Stimulated activated CD8-positive, alpha-beta memory T cell treated with anti-CD3 and anti-CD28 coated beads, Interleukin-12 subunit alpha, Interleukin-12 subunit beta, amount 100 ng/mL, for 24 hours (primary cell): Measurements from ENCODE around the gene TRAM2.

Source experiments
- DNase-seq: peaks from one replicate; pipeline ENCODE4 v3.0.0-alpha.2; 2020; ENCODE audit errors: extremely low read depth

The TRAM2 gene, protein sequence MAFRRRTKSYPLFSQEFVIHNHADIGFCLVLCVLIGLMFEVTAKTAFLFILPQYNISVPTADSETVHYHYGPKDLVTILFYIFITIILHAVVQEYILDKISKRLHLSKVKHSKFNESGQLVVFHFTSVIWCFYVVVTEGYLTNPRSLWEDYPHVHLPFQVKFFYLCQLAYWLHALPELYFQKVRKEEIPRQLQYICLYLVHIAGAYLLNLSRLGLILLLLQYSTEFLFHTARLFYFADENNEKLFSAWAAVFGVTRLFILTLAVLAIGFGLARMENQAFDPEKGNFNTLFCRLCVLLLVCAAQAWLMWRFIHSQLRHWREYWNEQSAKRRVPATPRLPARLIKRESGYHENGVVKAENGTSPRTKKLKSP

DNA sequence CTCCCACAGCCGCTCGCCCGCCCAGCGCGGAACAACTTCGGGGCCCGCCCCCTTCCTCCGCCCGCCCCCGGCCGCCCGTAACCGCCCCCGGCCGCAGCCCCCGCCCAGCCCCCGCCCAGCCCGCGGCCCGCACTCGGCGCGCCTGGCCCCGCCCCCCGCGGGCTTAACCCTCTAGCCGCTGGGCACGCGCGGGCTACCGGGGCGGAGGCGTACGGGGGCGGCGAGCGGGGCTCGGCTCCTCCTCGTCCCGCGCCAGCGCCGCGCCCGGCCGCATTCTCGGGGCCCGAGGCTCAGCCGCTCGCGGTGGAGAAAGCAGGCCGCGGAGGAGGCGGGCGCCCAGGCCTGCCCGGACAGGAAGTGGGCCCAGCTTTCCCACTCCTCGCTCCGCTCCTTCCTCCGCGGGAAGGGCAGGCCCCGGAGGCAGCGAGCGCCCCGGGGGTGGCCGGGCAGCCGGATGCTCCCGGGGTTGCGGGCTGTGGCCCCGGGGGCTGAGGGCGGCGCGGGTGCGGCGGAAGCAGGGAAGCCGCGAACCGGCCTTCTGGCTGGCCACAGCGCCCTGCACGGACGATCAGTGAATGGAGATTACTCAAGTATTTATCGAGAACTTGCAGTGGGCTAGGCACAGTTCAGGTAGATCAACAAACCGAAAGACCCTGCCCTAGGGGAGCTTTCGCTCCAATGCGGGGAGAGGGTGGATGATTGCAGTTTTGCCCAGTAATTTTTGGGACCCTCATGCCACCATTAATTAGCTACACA lies at the start of gene TRAM2:
Gene TRAM2 (minus strand): TSS at position 39 of the 756 bp plus-strand sequence. CDS start 145 bp downstream, outside the sequence.
- DNase-seq, result peak; percentile 47

DNA sequence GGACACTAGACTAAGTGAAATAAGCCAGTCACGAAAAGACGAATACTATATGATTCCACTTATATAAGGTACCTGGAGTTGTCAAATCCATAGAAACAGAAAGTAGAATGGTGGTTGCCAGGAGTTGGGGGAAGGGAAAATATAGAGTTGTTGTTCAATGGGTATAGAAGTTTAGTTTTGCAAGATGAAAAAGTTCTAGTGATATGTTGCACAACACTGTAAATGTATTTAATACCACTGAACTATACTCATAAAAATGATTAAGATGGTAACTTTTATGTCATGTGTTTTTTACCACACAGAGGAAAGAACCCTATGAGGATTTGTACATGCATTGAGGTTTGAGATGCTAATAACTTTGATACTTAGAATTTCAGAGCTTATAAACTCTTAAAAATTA lies 46.0 kb upstream of the TRAM2 start:
- DNase-seq, result no peak

DNA sequence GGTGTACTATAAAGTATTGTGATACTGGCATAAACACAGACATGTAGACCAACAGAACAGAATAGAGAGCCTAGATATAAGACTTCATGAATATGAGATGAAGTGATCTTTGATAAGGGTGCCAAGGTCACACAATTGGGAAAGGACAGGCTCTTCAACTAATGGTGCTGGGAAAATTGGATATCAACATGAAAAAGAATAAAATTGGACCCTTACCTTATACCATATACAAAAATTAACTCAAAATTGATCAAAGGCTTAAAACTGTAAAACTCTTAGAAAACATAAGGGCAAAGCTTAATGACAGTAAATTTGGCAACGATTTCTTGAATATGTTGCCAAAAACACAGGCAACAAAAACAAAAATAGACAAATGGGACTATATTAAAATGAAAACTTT lies 44.8 kb upstream of the TRAM2 start:
- DNase-seq, result no peak

DNA sequence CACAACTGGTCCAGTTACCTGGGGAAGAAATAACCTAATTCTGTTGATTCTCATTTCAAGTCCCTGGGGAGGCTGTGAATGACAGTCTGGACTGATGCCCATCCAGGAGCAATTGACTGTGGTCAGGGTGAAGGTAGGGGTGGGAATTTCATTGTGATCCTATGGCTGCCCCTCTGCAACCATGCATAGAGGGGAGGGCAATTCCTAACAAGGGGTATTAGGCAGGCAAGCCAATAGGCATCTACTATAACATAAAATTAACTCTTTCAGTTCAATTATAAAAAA lies 44.0 kb upstream of the TRAM2 start:
- no peak for DNase-seq

DNA sequence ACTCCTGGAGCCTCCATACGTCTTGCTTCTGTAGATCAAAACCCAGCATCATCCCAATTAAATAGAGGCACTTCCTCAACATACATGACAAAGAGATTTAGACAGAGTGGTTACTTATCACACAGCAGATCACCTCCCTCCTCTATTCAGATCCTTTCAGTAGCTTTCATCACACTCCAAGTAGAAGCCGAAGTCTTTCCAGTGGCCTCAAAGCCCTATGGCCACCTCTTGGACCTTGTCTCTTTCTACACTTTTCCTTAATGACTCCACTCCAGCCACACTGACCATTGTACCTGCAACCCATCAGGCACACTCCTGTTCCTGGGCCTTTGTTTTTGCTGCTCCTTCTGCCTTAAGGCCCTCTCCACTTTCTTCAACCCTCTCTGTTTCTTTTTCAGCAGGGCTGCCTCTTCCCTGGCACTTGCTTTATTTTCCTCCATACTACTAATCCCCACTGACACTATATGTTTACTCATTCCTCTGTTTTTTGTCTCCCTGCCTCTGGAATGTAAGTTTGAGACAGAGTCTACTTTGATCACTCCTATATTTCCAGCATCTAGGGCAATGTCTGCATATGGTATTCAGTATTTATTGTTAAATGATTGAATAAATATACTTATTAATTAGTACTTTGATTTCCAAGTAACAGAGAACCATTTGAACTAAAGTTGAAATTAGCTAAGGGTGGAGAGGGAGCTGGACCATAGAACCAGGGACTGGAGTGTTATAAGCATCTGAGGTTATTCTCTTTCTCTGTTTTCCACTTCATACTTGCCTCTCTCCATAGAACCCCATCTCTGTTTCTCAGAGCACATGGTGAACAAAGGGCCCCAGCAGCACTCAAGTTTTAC lies 43.4 kb upstream of the TRAM2 start:
- no peak for DNase-seq

DNA sequence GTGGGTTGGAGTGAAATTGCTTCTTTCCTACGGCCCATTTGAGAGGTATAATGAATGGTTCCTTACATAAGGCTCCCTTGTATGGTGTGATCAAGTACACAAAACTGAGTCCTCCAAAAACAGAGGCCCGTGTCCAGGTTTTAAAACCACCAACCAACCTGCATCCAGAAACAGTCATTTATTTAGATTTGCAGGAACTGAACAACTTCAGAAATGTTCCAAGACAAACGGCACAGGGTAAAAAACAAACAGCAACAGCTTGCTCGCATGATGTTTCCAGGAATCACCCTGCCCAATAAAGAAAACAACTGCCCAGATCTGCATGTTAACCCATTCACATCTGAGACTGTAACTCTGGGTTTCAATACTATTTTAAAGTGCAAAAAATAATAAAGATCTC lies 40.2 kb upstream of the TRAM2 start:
- no peak for DNase-seq

DNA sequence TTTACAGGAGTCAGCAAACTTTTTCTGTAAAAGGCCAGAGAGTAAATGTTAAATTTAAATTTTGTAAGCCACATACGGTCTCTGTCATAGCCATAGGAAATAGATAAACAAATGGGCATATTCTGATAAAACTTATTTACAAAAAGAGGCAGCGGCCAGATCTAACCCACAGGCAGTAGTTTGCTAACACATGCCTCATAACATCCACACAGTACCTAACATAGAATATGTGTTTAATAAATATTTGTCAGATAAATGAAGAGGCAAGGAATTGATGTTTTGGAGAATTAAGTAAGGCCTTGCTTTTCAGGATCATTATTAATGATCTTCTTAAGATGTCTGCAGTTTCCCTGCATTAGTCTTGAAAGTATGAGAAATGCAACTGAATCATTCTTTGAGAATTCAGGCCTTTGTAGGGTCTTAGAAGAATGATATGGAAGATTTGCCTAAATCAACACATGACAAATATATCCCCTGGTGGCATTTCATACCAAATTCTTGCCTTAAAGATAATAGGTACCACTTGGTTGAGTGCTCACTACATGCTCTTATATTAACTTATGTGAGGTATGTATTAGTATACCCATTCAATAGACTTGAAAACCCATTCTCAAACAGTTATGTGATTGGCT lies 39.3 kb upstream of the TRAM2 start:
- no peak for DNase-seq

DNA sequence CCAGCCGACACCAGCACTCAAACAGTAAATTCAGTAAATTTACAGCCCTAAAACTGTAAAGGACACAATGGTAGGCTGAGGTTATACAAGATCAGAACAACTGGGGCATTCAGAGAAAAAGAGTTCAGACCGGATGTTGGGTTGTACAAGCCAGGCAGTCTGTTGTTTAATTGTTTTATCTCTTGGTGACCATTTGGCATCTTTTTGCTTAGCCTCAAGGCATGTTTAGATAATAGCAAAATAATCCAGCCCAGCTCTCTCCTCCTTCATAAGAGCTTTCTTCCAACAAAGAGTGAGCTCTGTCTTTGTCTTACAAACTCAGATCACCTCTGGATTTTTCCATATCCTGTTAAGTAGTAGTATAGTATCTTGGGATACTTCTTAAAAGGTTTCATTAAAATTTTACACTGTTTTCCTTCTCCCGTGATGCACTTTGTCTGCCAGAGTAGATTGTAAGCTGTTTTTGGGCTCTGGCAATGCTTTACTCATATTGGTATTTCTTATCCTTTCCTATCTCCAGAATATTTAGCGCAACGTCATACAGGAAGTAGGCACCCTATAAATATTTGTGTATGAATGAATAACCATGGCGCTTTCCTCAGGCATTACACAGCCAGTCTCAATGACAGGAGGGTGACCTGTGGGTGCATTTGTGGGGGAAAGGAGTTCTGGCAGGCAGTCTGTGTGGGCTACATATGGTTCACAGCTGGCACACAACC lies 35.6 kb upstream of the TRAM2 start:
- DNase-seq, result no peak

DNA sequence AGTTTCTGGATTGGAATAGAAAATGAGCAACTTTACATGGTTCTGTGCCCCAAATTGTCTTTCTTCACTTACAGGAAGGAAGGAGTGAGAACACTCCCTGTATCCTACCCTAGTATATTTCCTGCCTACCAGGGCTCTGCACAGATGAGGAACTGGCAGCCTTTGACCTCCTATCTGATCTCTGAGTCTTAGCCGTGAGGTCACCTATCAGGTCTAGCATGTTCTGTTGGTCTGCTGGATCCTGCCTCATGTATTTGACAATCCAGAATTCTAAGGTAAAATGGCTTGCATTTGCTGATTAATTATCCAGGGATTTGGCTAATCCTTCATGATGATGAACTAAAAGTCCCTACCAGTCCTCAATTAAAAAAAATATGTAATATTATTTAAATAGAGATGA lies 35.0 kb upstream of the TRAM2 start:
- no peak for DNase-seq

DNA sequence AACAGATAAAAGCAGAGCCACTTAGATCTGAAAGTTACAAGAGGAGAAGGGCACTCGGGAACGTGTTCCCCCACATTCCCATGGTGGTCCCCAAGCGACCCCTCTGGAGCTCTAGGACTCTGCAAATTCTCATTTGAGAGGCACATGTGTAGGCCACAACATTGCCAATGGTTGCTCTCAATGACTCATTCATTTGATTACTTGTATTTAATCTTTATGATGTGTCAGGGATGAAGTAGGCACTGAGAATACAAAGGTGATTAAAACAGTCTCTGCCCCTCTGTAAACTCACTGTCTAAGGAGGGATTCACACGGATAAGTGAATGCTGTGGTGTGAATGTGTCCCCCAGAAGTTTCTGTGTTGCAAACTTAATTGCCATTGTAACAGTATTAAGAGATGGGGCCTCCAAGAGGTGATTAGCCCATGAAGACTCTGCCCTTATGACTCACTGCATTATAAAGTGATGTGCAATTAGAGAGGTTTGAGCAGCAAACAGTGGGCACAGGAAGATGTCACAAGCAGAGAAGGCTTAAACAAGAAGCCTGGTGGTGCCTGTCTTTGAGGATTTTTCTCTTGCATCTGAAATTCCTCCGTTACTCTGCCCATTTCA lies 34.0 kb upstream of the TRAM2 start:
- DNase-seq, result no peak

DNA sequence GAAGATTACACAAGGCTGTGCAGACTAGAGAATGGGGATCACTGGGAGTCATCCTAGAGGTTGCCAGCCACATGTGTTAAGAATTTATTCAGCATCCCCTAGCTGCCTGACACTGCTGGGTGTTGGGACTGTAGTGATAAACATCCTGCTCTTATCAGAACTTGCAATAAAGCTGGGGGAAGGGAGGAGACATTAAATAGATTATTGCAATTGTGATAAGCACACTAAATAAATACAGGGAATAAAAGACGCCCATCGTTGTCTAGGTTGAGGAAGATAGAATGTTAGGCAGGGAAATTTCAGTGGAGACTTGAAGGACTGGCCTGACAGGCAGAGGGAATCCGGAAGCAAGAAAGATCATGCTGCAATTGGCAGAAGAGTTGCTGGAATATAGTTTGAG lies 33.2 kb upstream of the TRAM2 start:
- DNase-seq, result no peak

DNA sequence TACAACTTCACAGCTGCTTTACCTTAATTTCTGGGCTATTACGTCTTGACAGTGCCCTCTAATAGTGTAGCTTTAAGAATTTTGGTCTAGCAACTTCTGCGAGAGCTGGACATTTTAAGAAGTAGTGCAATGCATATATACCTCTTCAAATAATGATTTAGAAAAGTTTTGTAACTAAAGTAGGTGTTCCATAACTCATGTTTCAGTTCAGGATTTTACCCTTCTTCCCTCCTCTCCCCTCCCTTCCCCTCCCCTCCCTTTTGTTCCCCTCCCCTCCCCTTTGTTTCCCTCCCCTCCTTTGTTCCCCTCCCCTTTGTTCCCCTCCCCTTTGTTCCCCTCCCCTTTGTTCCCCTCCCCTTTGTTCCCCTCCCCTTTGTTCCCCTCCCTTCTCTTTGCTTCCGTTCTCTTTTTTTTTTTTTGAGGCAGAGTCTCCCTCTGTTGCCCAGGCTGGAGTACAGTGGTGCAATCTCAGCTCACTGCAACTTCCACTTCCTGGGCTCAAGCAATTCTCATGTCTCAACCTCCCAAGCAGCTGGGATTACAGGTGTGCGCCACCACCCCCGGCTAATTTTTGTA lies 28.8 kb upstream of the TRAM2 start:
- no peak for DNase-seq

DNA sequence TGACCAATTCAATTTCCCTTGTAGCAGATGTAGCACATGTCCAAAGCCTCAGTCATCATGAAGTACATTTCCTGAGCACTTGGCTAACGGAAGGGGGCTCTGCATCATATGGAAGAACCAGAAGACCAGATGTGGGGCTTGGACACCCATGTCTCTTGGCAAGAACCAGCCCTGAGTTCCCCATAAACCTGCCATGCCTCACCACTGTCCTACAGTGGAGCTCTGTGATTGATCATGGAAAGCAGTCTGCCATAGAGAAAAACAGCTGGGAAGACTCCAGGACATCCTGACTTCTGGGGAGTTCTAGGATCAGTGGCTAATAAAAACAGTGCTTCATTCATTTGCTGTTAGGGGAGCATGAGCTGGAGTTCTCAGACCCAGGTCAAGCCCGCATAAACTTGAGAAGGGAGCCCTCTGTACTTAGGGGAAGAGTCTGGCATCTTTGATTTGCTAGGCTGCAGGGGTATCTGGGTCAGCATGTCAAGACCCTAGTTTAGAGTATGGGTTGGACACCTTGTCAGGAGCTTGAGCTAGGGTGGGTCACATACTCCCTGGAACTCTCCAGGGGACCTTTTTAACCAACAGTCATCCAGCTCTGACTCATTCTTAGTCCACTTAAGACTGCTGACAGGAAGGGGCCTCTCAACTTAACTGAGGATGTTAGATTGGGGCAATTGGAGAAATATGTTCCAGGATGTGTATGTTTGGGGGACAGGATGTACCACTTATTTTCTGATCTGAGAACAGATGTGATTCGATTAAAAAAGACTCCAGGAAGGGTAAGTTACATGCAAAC lies 26.3 kb upstream of the TRAM2 start:
- no peak for DNase-seq

DNA sequence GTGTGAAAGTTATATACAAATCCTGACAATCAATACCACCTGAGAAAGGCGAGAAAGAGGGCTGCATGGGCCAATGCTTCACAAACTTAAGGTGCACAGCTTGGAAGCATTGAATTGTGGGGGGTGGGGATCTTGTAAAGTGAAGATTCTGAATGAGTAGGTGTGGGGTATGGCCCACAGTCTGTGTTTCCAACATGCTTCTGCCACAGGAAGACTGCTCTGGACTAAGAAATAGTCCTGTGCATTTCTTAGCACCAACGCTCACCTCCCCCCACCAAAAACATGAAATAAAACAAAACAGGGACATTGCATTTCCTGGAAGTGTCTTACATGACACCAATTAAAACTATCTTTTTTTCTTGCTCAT lies 21.9 kb upstream of the TRAM2 start:
- DNase-seq, result no peak

DNA sequence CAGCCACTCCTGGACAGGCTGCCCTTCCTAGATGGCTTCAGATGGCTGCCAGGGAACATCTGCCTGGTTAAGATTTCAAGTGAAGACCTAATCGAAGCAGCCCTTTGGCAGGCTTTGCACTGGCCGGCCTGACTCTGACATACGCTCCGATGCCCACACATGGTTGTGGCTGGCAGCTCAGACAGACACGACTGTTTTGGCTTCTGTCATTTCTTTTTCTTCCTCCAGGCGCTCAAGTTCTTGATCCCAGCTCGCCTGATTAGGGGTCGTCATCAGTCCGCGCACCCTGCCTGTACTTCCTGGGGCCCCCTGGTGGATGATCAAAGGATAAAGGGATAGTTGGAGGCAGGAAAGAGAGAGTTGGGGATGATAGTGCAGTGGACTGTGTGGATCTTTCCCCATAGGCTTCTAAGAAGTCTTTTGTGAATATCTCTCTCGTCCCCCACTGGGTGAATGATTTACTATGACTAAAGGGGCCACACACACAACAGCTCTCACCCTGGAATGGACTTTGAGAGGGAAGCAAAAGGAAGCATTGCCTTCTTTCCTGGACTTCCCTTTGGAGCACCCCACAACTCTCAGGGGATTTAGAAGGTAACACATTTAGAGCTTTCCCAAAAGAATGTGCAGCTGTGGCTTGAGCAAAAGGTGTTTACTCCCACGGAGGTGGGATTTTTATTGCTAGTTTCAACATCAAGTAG lies 21.4 kb upstream of the TRAM2 start:
- no peak for DNase-seq

DNA sequence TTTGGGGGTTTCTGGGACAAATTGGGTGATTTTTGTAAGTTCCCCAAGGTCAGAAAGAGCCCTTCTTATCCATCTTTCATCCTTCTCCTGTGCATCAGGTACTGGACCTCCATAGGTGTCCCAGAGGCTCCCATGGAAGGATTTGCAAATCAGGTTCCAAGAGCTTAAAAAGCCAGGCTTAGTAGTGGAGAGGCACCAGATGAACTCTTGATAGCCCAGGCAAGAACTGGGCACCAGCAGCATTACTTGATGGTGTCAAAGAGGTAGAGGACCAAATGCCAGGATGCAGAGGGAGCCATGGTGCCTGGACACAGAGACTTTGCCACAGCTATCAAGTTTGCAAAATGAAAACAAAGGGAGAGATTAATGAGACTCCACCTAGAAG lies 20.9 kb upstream of the TRAM2 start:
- no peak for DNase-seq

DNA sequence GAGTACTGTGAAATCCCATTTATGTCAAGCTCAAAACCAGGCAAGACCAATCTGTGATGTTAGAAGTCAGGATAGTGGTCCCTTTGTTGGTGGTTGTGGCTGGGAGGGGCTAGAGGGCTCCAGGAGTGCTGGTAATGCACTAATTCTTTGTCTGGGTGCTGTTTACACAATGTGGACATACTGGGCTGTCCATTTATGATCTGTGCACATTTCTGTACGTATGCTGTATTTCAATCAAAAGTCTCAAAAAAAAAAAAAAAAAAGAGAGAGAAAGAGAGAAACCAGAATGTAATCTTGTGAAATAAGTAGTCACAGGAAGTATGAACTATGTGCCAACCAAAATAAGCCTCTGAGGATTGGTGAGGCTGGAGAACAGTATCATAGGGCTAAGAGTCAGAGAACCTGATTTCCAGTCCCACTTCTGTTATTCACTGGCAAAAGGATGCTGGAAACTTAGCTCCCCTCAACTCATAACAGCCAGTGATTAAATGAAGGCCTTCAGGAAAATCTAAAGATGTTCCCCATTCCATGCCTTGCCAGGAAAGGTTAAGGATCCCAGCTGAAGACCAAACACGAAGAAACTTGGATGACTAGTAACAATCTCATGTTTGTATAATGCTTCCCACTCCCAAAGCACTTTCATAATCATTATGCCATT lies 19.6 kb upstream of the TRAM2 start:
- no peak for DNase-seq

DNA sequence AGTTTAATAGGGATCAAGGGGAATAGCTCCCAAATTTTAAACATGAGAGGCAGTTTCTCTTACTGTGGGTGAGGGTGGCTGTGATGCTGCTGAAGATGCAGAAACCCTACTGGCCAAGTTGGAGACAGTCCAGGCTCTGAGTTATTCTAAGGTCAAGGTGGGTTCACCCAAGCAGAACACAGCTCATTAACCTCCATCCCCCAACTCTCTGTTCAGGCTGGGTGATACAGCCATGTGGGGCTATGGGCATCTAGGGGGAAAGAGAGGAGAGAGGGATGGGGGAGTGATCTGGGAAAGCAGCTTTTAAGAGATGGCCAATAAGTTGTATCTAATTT lies 18.9 kb upstream of the TRAM2 start:
- DNase-seq, result no peak
